Aorta (tissue), 5 donors: ENCODE data around the gene PSMB3. TPM values are rescaled to one million over a fixed set of nuclear protein-coding genes. Genes with fewer than 3 reads are reported as not detected.

ENCODE experiments used
- ATAC-seq: fragments of 200-7000 bp; cut with Tn5 transposase; one replicate; pipeline ENCODE4 v1.9.1; 2022; ENCODE audit warnings: moderate library complexity; ENCODE audit not compliant: low FRiP score
- DNase-seq, 2 donors: peaks; one replicate each; pipeline ENCODE4 v3.0.0-alpha.2; 2020
- H3K27ac ChIP-seq, 2 donors: one replicate each; pipeline ENCODE4 v1.5.1; 2013; ENCODE audit warnings: low read length in 2 of 2, mild to moderate bottlenecking in 2 of 2, moderate library complexity in 2 of 2, control low read depth in 1 of 2, inconsistent platforms in 1 of 2, low read depth in 1 of 2
- H3K27me3 ChIP-seq, 2 donors: one replicate each; pipeline ENCODE4 v1.6.1; 2013; ENCODE audit warnings: control low read depth in 1 of 2, low read length in 1 of 2, mild to moderate bottlenecking in 1 of 2, moderate library complexity in 1 of 2; ENCODE audit not compliant: insufficient read depth in 2 of 2, control insufficient read depth in 1 of 2
- H3K36me3 ChIP-seq, 2 donors: one replicate each; pipeline ENCODE4 v1.6.1; 2013; ENCODE audit warnings: control low read depth in 1 of 2, low read length in 1 of 2, mild to moderate bottlenecking in 1 of 2; ENCODE audit not compliant: insufficient read depth in 2 of 2, control insufficient read depth in 1 of 2
- H3K4me1 ChIP-seq, 2 donors: one replicate each; pipeline ENCODE4 v1.6.1; 2013; ENCODE audit warnings: low read length in 2 of 2, control low read depth in 1 of 2, mild to moderate bottlenecking in 1 of 2, moderate library complexity in 1 of 2; ENCODE audit not compliant: insufficient read depth in 2 of 2, control insufficient read depth in 1 of 2
- H3K4me3 ChIP-seq, 2 donors: one replicate each; pipeline ENCODE4 v1.5.1; 2013; ENCODE audit warnings: low read length in 2 of 2, control low read depth in 1 of 2, mild to moderate bottlenecking in 1 of 2
- H3K9me3 ChIP-seq: one replicate; pipeline ENCODE4 v1.6.1; 2013; ENCODE audit warnings: mild to moderate bottlenecking, low read length; ENCODE audit not compliant: control insufficient read depth
- WGBS, 2 donors: extraction: QIAGEN DNeasy Blood & Tissue Kit; methylation state at CpG; one replicate each; pipeline ENCODE4 v1.1.7; 2013; 5-methylcytosine and 5-hydroxymethylcytosine counted together
- intact Hi-C, 2 donors: fragments of 100-400 bp; cut with DNase I; formaldehyde crosslinking; loops; one replicate each; pipeline versions ENCODE4 v1.14.2 to v1.15.0; 2022
- polyA plus RNA-seq, 2 donors: library from polyadenylated mRNA; stranded (reverse); fragments of 200-250 nt; gene quantifications; one replicate each; pipeline ENCODE4 v1.2.3, GENCODE V29; 2013
- total RNA-seq, 2 donors: library from RNA; stranded (reverse); fragmentation: NEBNext Ultra II Directional; extraction: Animal tissue kit (Norgen Biotek cat#: 25700); gene quantifications; one replicate each; pipeline ENCODE4 v1.2.1, GENCODE V29; 2021
- donor health status: healthy with polysubstance abuse.
- donor health status: Bipolar disorder and iron deficiency.
- donor health status: DM: no; HTN: no; CAD: no.
- donor health status: DM: no; HTN: no; CAD: no.
- donor health status: DM: yes; HTN: yes; CAD: no.

Gene PSMB3
- total and polyA plus RNA-seq, 4 donors = 99.9 to 183 (median 137) TPM

DNA sequence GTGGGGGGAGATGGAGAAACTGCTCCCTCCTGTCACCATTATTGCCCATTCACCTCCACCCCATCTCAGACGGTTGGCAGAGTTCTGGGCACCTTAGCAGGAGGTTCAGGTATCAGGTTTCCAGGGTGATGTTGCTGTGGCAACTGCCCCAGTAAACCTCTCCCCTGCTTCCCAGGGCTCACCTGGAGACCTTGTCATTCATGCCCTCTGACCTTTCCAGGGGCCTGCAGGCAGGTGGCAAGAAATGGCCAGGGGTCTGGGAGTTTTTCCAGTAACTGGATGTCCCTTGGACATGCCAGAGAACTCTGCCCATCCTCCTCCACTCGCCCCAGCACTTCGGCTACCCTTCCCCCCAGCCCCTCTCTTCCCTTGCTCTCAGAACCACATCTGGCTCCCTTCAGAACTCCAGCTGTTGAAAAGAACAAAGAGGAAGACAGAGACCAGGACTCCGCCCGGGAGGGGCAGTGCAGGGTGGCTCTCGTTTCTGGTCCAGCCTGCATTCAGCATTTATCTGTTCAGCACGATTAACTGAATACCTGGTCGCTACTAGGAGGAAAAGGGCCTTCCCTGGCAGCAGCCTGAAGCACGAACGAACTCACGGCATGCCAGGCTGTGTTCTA, 39.0 kb upstream of the PSMB3 start:
- ATAC-seq = no peak
- Histone ChIP-seq H3K36me3 (peaks cover 0 to 4% of the 10 kb centered on the region in 2 donors), H3K27ac (no peak overlapping the region), H3K9me3 (no peaks in the 10 kb centered on the region), H3K4me1 (no peaks in the 10 kb centered on the region), H3K27me3 (no peaks in the 10 kb centered on the region), H3K4me3 (no peak overlapping the region)
- WGBS, 2 donors = 80% methylated on average over 11 of the region's 11 CpGs
- intact Hi-C loops = no loop called here
- no peak for DNase-seq

DNA sequence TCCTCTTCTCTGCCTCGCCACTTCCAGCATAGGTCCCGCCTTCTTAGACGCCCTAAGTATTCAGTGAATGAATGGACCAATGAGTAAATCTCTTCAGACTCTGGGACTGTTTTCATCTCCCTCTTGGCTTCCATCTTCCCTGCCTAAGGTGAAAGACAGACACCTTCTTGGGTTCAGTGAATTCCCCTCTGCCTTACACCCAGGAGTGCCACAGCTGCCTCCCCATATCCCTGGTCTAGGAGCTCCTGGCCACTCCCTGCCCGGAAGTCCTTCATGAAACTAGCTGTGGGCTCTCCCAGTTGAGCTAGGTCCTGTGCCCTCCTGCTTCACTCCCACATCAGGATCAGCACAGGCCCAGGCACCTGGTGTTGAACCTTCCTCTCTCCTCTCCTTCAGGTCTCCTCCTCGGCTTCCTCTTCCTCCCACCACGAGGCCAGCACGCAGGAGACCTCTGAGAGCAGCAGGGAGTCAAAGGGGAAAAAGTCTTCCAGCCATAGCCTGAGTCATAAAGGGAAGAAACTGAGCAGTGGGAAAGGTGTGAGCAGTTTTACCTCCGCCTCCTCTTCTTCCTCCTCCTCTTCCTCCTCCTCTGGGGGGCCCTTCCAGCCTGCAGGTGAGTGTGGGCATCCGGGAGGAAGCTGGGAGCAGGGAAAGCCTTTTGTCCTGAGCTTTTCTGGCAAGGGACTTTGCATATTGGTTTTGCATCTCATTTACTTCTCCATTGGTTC, 37.2 kb upstream of the PSMB3 start:
- intact Hi-C loops = no loop called here
- WGBS, 2 donors = 81 to 85% methylated on average over 9 of the region's 9 CpGs

GRCh38 chr17:38716368-38717005, 36.1 kb upstream of the PSMB3 start:
- H3K4me1 ChIP-seq = no peaks in the 10 kb centered on the region
- intact Hi-C loops = no loop called here
- no peak for DNase-seq
- peaks cover 0 to 6% of the 10 kb centered on the region in 2 donors for H3K36me3 ChIP-seq
- no peaks in the 10 kb centered on the region for H3K27me3 ChIP-seq
- no peak overlapping the region for H3K4me3 ChIP-seq
- ATAC-seq = no peak
- no peak overlapping the region for H3K27ac ChIP-seq
- H3K9me3 ChIP-seq = no peaks in the 10 kb centered on the region
- 89 to 95% methylated on average over 18 of the region's 18 CpGs for WGBS, 2 donors

More for the DNA sequence above, 37.2 kb upstream of the PSMB3 start:
- ATAC-seq = no peak
- no peak for DNase-seq
- Histone ChIP-seq H3K4me3 (no peak overlapping the region), H3K36me3 (peaks cover 0 to 4% of the 10 kb centered on the region in 2 donors), H3K27me3 (no peaks in the 10 kb centered on the region), H3K9me3 (no peaks in the 10 kb centered on the region), H3K27ac (no peak overlapping the region), H3K4me1 (no peaks in the 10 kb centered on the region)

GRCh38 chr17:38717139-38717745, 35.3 kb upstream of the PSMB3 start:
- no peaks in the 10 kb centered on the region for H3K4me1 ChIP-seq
- 80 to 89% methylated on average over 9 to 12 of the region's 12 CpGs for WGBS, 2 donors
- DNase-seq (no peak), ATAC-seq (no peak)
- no peaks in the 10 kb centered on the region for H3K9me3 ChIP-seq
- H3K27me3 ChIP-seq = no peaks in the 10 kb centered on the region
- intact Hi-C loops = no loop called here
- H3K4me3 ChIP-seq = no peak overlapping the region
- H3K36me3 ChIP-seq = peaks cover 0 to 6% of the 10 kb centered on the region in 2 donors
- no peak overlapping the region for H3K27ac ChIP-seq

- intact Hi-C loops = no loop called here
- WGBS, 2 donors = 82 to 84% methylated on average over 24 to 29 of the region's 29 CpGs
- no peak for DNase-seq
- H3K27ac ChIP-seq = no peak overlapping the region
- no peaks in the 10 kb centered on the region for H3K27me3 ChIP-seq
- no peak overlapping the region for H3K4me3 ChIP-seq
- H3K9me3 ChIP-seq = no peaks in the 10 kb centered on the region
- peaks cover 0 to 6% of the 10 kb centered on the region in 2 donors for H3K36me3 ChIP-seq
- ATAC-seq = peak; percentile 17
- no peaks in the 10 kb centered on the region for H3K4me1 ChIP-seq
These were observed 33.1 kb upstream of the PSMB3 start for GRCh38 chr17:38719289-38719942.

DNA sequence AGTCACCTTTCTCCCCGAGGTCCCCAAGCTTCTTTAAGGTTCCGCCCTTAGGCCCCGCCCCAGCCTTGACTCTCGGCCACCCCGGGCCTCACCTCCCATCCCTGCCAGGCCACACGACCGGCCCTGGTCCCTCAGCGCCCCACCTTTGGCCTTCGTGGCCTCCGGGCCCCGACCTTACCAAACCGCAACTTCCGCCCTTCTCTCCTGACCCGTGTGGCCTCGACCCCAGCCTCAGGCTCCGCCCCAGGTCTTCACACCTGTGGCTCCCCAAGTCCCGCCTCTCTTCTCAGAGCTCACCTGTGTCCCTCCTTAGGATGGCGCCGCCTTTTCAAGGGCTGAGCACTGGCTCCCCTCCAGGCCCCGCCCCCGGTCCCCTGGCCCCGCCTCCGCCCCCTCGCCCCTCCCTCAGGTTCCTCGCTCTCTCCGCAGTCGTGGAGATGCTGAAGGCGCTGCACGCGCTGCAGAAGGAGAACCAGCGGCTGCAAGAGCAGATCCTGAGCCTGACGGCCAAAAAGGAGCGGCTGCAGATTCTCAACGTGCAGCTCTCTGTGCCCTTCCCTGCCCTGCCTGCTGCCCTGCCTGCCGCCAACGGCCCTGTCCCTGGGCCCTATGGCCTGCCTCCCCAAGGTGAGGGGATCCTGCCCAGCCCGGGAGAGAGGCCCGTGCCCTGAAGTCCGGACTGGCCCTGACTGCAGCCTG, 32.4 kb upstream of the PSMB3 start:
- Histone ChIP-seq H3K27ac (no peak overlapping the region), H3K9me3 (no peaks in the 10 kb centered on the region), H3K4me3 (no peak overlapping the region), H3K36me3 (peaks cover 0 to 6% of the 10 kb centered on the region in 2 donors), H3K4me1 (no peaks in the 10 kb centered on the region), H3K27me3 (no peaks in the 10 kb centered on the region)
- intact Hi-C loops = no loop called here
- DNase-seq (no peak), ATAC-seq (peak; percentile 30)
- 67 to 71% methylated on average over 39 of the region's 39 CpGs for WGBS, 2 donors

- no peaks in the 10 kb centered on the region for H3K27me3 ChIP-seq
- H3K4me3 ChIP-seq = no peak overlapping the region
- no peak for ATAC-seq
- whole genome bisulfite sequencing, 2 donors = 88 to 92% methylated on average over 6 of the region's 6 CpGs
- no peak overlapping the region for H3K27ac ChIP-seq
- H3K9me3 ChIP-seq = no peaks in the 10 kb centered on the region
- no peak for DNase-seq
- H3K36me3 ChIP-seq = peaks cover 0 to 2% of the 10 kb centered on the region in 2 donors
- intact Hi-C loops = no loop called here
- H3K4me1 ChIP-seq = no peaks in the 10 kb centered on the region
These were observed 31.6 kb upstream of the PSMB3 start for GRCh38 chr17:38720941-38721340.

- WGBS, 2 donors = 91 to 95% methylated on average over 10 to 16 of the region's 16 CpGs
- no peak for ATAC-seq
- Histone ChIP-seq H3K9me3 (no peaks in the 10 kb centered on the region), H3K4me3 (no peak overlapping the region), H3K36me3 (peaks cover 0 to 2% of the 10 kb centered on the region in 2 donors), H3K4me1 (no peaks in the 10 kb centered on the region), H3K27me3 (no peaks in the 10 kb centered on the region), H3K27ac (no peak overlapping the region)
- no peak for DNase-seq
- intact Hi-C loops = no loop called here
These were observed 30.7 kb upstream of the PSMB3 start for GRCh38 chr17:38721802-38722201.
